NCI-H187 treated with DMSO at 0.1 percent for 48 hours (cell line): ENCODE data around the gene IPO4.

Experiments used
- DNase-seq: peaks from one replicate; lab custom pipeline; 2025; lab: John Stamatoyannopoulos, UW

Gene IPO4

GRCh38 chr14:24177041-24177825, 11.4 kb downstream of the IPO4 start:
- no peak for DNase-seq

GRCh38 chr14:24176599-24176998, 12.0 kb downstream of the IPO4 start:
- no peak for DNase-seq

DNA sequence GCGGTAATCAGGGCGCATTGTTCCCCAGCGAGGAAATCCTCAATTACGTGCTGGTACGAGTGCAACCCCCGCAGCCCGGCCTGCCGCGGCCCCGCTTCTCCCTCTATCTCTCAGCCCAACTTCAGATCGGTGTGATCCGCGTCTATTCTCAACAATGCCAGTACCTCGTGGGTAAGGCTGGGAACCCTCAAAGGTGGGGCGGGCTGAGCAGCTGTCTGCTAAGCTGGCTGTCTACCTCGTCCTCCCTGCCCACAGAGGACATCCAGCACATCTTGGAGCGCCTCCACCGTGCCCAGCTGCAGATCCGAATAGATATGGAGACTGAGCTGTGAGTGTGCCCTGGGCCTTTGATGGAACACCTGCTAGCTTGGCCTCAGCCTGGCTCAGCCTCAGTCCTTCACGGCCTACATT, 15.7 kb downstream of the IPO4 start:
- DNase-seq: no peak

- DNase-seq: no peak
Measured at GRCh38 chr14:24172261-24172860, 16.3 kb downstream of the IPO4 start.

DNA sequence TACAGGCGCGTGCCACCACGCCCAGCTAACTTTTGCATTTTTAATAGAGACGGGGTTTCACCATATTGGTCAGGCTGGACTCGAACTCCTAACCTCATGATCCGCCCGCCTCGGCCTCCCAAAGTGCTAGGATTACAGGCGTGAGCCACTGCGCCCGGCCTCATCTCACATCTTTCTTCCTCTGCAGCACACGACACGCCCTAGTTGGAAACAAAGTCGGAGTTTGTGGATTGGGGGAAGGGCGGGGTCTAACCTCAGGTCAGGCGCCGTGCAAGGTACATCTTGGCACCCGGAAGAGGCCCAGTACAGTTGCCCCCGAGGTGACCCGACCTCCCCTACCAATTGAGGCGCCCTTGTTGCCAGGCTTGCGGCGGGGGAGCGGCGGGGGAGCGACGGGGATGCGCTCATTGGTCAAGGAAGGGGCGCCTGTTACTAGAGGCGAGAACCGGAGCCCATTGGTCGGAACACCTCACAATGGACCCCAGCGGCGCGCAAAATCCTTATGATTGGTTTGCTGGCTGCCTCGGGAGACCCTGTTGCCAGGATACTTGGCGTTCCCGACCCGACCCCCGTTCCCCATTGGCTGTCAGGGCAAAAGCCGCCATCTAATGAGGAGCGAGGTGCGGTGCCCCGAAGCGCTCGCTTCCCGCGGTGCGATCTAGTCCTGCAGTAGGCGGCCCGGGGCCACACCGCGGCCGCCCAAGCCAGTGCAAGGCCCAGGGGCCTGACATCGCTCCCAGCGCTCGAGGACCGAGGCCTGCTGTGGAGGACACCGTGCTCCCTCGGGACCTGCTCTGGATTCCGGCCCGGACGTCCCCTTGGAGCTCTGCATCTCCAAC, 17.0 kb downstream of the IPO4 start, which contains the start of gene REC8:
TSS of gene REC8 (plus strand) at position 659 of the 839 bp plus-strand sequence. CDS start 473 bp downstream, outside the sequence.
- DNase-seq: peak; percentile 97

DNA sequence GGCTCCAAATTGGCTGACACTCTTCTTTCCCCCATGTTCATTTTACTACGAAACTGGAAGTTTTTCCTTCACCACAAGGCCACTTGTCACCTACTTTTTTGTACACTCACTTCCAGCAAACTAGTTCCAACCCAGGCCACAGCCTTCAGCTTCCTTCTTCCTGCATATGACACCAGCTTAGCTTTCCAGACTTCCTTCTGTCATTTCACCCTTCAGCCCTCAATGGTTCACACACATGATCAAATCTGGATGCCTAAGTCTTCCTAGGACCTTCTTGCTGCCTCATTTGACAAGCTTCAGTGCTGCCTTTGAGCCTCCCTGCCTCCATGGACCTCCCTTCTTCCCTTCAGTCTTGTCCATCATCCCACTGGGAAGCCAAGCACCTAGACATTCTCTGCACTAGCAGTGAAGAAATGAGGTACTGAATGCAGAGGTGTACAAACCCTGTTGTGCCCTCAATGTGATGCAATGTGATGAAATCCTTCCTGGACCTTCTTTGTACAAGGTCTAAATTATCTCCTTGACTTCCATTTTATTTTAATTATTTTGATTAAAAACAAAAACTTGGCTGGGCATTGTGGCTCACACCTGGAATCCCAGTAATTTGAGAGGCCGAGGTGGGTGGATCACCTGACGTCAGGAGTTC, 21.0 kb downstream of the IPO4 start:
- no peak for DNase-seq

DNA sequence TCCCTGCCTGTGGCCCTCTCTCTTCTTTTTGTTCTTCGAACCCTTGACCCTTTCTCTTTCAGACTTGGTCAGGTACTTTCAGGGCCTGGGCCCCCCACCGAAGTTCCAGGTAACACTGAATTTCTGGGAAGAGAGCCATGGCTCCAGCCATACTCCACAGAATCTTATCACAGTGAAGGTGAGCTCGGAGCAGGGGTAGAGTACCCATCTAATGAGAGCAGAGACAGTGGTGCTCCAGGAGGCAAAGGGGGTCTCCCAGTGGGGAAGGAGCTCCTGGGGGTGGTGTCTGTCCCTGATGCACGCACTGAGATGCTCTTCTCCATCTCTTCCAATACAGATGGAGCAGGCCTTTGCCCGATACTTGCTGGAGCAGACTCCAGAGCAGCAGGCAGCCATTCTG, 22.8 kb downstream of the IPO4 start:
- DNase-seq: no peak

- DNase-seq: no peak
Measured at GRCh38 chr14:24164518-24164991, 24.1 kb downstream of the IPO4 start.

DNA sequence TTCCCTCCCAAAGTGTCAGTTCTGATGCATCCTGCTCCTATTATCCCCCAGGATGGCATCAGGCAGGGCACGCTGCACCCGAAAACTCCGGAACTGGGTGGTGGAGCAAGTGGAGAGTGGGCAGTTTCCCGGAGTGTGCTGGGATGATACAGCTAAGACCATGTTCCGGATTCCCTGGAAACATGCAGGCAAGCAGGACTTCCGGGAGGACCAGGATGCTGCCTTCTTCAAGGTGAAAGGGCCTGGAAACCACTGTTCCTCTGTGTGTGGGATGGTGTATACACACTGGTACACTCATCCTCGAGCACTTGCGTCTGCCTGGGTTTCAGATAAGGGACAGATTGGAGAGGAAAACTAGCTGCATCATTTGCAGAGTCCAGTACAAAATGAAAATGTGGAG, 26.5 kb downstream of the IPO4 start:
- no peak for DNase-seq

DNA sequence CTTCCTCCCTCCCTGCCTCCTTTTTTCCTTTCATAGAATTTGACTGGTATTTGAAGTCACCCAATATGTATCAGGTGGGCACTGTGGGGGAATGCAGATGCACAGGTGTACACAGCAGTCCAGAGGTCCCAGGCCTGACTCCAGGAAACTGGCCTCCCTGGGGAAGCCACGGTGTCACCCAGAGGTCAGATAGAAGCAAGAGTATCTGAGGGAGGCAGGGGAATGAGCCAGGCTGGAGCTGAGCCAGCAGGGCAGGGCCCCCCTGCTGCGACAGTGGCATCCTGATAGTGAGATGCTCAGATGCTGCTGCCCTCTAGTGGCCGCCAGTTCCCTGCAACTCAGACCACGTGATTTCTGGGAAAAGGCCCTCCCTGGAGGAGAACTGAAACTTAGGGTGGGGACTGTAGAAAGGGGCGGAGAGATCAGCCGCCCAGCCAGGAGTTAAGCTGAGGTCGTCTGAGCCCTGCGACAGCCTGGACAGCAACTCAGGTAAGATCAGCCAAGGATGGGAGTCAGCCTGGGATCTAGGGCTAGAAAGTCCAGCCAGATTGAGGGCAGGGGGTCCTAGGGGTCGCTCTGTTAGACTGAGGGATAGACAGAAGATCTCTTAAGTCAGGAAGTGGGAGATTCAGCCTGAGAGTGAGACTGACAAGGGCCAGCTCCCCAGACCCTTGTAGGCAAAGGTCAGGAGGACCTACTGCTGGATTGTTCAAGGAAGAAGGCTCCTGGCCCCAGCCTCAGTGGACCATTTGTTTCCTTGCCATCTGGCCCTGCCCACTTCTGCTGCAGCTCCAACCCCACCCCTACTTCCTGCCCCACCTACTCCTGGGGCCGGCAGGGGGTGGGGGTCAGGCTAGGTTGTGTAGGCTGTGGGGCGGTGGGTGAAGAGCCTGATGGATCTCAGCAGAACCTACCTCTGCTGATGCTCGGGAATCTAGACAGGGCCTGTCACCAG, 27.5 kb downstream of the IPO4 start, which contains the start of gene IRF9:
TSS of gene IRF9 (plus strand) at position 416 of the 955 bp plus-strand sequence. CDS start 880 bp downstream, outside the sequence.
- peak; percentile 74 for DNase-seq

DNA sequence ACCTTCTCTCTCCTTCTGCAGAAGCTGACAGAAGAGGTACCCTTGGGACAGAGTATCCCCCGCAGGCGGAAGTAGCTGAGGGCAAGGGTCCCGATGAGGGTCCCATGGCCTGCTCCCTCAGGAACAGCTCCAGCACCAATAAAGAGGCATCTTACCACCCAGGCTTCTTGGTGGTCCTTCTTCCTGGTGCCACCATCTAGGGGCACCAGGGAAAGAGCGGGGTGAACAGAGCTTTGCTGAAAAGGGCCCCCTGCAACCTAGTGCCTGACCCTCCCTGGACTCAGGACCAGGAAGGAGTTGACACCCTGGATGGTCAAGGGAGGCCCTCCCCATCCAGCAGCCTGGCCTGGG, 28.1 kb downstream of the IPO4 start:
- no peak for DNase-seq

GRCh38 chr14:24159777-24160498, 28.7 kb downstream of the IPO4 start:
- no peak for DNase-seq

DNA sequence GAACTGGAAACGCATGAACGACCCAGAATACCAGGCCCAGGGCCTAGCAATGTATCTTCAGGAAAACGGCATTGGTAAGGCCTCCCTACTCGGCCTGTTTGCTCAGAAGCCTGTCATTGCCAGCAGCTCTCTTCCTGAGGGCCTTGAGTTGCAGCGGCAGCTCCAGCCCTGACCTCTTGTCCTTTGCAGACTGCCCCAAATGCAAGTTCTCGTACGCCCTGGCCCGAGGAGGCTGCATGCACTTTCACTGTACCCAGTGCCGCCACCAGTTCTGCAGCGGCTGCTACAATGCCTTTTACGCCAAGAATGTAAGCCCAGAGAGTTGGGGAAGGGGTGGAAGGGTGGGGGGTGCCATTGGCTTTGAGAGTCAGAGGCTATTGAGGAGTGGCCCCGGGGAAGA, 31.3 kb downstream of the IPO4 start:
- no peak for DNase-seq

DNA sequence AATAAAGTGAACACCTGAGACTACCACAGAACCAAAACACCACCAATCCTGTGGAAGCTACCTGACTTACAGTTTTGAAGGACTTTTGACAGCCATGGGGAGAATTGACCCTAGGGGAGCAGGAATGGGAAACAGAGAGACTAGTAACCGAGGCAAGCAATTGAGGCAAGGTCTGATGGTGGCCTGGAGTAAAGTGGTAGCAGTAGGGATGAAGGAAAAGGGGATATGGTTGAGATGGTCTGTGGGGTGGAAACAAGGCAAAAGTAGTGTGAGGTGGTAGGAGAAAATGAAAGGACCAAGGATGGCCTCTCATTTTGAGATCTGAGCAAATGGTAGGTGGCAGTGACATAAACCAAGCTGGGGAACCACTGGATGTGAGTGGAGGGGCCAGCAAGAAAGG, 31.8 kb downstream of the IPO4 start:
- no peak for DNase-seq

GRCh38 chr14:24155100-24155499, 33.5 kb downstream of the IPO4 start:
- no peak for DNase-seq

GRCh38 chr14:24151404-24152080, 37.1 kb downstream of the IPO4 start:
- DNase-seq: no peak

DNA sequence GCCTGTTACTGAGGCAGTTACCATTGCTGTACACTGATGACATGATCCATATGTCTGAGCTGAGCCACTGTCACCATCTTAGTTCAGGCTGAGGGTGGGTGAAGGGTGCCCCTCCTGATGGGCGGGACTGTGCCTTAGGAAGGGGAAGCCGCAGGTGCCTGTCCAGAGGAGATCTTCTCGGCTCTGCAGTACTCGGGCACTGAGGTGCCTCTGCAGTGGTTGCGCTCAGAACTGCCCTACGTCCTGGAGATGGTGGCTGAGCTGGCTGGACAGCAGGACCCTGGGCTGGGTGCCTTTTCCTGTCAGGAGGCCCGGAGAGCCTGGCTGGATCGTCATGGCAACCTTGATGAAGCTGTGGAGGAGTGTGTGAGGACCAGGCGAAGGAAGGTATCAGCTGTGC, 37.6 kb downstream of the IPO4 start:
- DNase-seq: no peak

GRCh38 chr14:24150567-24150966, 38.0 kb downstream of the IPO4 start:
- DNase-seq: no peak

- DNase-seq: no peak
Measured at GRCh38 chr14:24150061-24150460, 38.6 kb downstream of the IPO4 start.
